BE2C (cell line): ENCODE measurements around the gene THEMIS2.

Source experiments
- DNase-seq: peaks from one replicate; pipeline ENCODE4 v3.0.0-alpha.2; 2020
- H3K27me3 ChIP-seq: fragments of 250-450 bp; sonication (Bioruptor Pico); 2 replicates; pipeline ENCODE4 v1.5.1; 2020; ENCODE audit warnings: mild to moderate bottlenecking
- H3K36me3 ChIP-seq: fragments of 250-450 bp; sonication (Bioruptor Pico); 2 replicates; pipeline ENCODE4 v1.5.1; 2020; ENCODE audit warnings: mild to moderate bottlenecking
- H3K4me1 ChIP-seq: fragments of 250-450 bp; sonication (Bioruptor Pico); 2 replicates; pipeline ENCODE4 v1.5.1; 2020
- H3K4me3 ChIP-seq: 2 replicates; pipeline ENCODE4 v1.5.1; 2011; ENCODE audit warnings: low read depth, low read length
- H3K9me3 ChIP-seq: fragments of 250-450 bp; sonication (Bioruptor Pico); 2 replicates; pipeline ENCODE4 v1.5.1; 2020
- CTCF ChIP-seq: IDR thresholded peaks from 2 replicates; pipeline ENCODE4 v1.5.1; 2012; ENCODE audit warnings: mild to moderate bottlenecking, low read depth, low read length

THEMIS2 gene

DNA sequence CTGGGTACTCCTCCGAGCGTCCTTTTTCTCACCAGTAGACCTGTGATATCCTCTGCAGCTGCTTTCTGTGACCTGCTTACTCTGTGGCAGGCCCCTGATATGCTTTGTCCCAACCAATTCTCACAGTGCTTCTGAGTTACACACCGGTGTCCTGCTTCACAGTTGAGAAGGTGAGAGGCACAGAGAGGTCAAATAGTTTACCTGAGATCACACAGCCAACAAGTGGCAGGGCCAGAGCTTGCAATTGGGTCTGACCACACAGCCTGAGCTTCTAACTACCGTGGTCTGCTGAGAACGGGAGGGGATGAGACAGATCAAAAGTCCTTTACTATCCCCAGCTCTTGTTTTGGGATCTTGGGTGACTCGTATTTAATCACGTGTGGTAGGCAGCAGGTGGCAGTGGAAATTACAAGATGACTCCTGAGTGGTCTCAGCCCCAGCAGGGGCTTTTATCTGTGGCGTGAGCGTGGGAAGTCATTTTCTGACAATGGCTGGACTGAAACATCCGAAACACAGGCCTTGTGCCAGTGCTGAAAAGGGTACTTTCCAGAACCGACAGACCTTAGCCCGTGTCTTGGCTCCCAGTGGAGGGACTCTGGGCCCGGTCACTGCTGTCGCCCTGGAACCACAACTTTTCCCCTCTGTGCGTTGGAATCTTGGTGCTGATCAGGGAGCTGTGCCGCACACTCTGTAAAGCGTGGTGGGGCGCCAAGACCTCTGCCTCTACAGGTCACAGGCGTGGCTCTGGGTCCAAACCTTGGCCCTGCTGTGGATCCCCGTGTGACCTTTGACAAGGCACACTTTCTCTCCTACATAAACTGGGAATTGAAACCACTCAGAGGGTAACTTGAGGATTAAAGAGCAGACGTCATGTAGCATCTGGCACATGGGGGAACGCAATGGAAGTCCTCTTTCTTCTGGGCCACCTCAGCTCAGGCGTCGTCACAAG is 11.9 kb downstream of the THEMIS2 start:
- no peaks in the 10 kb centered on the region for H3K27me3 ChIP-seq
- no peaks in the 10 kb centered on the region for H3K4me1 ChIP-seq
- no peak for DNase-seq
- TF ChIP-seq CTCF, result no peak
- H3K4me3 ChIP-seq, result no peak overlapping the region
- no peaks in the 10 kb centered on the region for H3K9me3 ChIP-seq
- H3K36me3 ChIP-seq, result no peaks in the 10 kb centered on the region

DNA sequence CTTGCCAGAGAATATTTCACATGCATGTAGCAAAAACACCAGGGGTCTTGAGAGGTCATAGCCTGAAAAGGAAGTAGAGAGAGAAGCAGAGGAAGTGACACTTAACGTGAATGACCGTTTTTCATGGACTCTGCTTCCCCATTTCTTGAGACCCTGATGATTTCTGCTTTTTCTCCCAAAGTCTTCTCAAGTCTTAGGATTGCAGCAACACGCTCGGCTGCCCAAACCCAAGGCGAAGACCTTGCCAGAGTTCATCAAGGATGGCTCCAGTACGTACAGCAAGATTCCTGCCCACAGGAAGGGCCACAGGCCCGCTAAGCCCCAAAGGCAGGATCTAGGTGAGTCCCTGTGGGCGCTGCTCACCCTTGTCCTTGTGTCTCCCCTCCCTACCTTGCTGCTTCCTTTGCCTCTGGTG is 12.8 kb downstream of the THEMIS2 start:
- Histone ChIP-seq H3K27me3 (no peaks in the 10 kb centered on the region), H3K36me3 (no peaks in the 10 kb centered on the region), H3K4me3 (no peak overlapping the region), H3K9me3 (no peaks in the 10 kb centered on the region), H3K4me1 (no peaks in the 10 kb centered on the region)
- no peak for DNase-seq
- no peak for TF ChIP-seq CTCF

- no peaks in the 10 kb centered on the region for H3K36me3 ChIP-seq
- no peaks in the 10 kb centered on the region for H3K27me3 ChIP-seq
- no peak for TF ChIP-seq CTCF
- DNase-seq, result no peak
- no peaks in the 10 kb centered on the region for H3K4me1 ChIP-seq
- no peak overlapping the region for H3K4me3 ChIP-seq
- H3K9me3 ChIP-seq, result no peaks in the 10 kb centered on the region
These were observed 13.4 kb downstream of the THEMIS2 start for GRCh38 chr1:27885621-27886352.

DNA sequence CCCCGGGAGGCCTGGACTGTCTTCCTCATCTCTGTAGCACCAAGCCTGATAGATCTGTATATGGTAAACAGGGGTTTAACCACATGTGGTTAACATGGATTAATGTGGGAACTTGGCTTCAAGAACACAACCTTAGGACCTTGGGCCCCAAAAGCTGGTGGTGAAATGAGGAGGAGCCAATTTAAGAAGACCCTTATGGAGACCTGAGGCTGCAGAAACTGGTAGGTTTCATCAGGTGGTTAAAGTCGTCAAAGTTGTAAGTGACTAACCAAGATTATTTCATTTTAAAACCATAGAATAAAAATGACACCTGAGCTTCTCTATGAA is 14.0 kb downstream of the THEMIS2 start:
- Histone ChIP-seq H3K4me3 (no peak overlapping the region), H3K27me3 (no peaks in the 10 kb centered on the region), H3K36me3 (no peaks in the 10 kb centered on the region), H3K4me1 (no peaks in the 10 kb centered on the region), H3K9me3 (no peaks in the 10 kb centered on the region)
- TF ChIP-seq CTCF, result no peak
- no peak for DNase-seq

GRCh38 chr1:27886744-27887143 is 14.4 kb downstream of the THEMIS2 start:
- Histone ChIP-seq H3K4me3 (no peak overlapping the region), H3K9me3 (no peaks in the 10 kb centered on the region), H3K4me1 (no peaks in the 10 kb centered on the region), H3K27me3 (no peaks in the 10 kb centered on the region), H3K36me3 (no peaks in the 10 kb centered on the region)
- DNase-seq, result no peak
- no peak for TF ChIP-seq CTCF
